Hippocampal formation (tissue), 2 donors: ENCODE data around the gene OSTM1.
A peak's percentile ranks its signal among the peaks of the same experiment; 100 is the strongest.
"Not testable (repeated sequence)": the region's sequence is repeated elsewhere in the genome, so short reads cannot be mapped to it uniquely, and the experiment has no call there.

ENCODE experiments used
- DNase-seq, 2 donors: peaks; one replicate each; lab custom pipeline; 2025; lab: John Stamatoyannopoulos, UW

OSTM1 gene

GRCh38 chr6:108020472-108021116 lies 53.9 kb downstream of the OSTM1 start:
- no peak for DNase-seq

DNA sequence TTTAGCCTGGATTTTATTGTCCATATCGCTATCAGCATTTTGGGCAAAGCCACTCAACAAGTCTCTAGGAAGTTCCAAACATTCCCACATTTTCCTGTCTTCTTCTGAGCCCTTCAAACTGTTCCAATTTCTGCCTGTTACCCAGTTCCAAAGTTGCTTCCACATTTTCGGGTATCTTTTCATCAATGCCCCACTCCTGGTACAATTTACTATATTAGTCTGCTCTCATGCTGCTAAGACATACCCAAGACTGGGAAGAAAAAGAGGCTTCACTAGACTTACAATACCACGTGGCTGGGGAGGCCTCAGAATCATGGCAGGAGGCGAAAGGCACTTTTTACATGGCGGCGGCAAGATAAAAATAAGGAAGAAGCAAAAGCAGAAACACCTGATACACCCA lies 58.3 kb downstream of the OSTM1 start:
- DNase-seq: not testable (repeated sequence)

GRCh38 chr6:108013787-108014439 lies 60.6 kb downstream of the OSTM1 start:
- DNase-seq: no peak

GRCh38 chr6:108009894-108010293 lies 64.6 kb downstream of the OSTM1 start:
- DNase-seq: no peak

DNA sequence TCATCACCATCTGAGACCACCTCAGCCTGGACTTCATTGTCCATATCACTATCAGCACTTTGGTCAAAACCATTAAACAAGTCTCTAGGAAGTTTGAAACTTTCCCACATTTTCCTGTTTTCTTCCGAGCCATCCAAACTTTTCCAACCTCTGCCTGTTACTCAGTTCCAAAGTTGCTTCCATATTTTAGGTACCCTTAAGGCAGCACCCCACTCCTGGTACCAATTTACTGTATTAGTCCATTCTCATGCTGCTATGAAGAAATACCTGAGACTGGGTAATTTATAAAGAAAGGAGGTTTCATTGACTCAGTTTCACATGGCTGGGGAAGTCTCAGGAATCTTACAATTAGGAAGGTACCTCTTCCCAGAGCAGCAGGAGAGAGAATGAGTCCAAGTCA lies 65.3 kb downstream of the OSTM1 start:
- not testable (repeated sequence) for DNase-seq

- no peak for DNase-seq
Measured at GRCh38 chr6:108008363-108008762, 66.2 kb downstream of the OSTM1 start.

GRCh38 chr6:108005961-108006360 lies 68.6 kb downstream of the OSTM1 start:
- no peak for DNase-seq

DNA sequence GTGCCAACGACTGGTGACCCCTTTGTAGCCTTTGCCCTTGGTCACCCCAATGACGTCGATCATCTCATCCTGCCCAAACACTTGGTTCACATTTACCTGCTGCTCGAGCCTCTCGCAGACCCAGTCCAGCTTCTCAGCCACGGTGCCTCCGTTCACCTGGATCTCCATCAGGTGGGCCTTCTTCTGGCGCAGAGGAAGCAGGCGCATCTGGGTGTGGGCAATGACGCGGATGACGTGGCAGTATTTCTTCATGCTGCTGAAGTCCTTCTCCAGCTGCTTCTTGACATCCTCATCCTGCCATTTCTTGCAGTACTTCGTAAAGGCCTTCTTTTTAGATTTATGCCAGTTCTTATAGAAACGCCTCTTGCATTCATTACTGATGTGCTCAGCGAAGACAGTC lies 69.7 kb downstream of the OSTM1 start:
- no peak for DNase-seq

DNA sequence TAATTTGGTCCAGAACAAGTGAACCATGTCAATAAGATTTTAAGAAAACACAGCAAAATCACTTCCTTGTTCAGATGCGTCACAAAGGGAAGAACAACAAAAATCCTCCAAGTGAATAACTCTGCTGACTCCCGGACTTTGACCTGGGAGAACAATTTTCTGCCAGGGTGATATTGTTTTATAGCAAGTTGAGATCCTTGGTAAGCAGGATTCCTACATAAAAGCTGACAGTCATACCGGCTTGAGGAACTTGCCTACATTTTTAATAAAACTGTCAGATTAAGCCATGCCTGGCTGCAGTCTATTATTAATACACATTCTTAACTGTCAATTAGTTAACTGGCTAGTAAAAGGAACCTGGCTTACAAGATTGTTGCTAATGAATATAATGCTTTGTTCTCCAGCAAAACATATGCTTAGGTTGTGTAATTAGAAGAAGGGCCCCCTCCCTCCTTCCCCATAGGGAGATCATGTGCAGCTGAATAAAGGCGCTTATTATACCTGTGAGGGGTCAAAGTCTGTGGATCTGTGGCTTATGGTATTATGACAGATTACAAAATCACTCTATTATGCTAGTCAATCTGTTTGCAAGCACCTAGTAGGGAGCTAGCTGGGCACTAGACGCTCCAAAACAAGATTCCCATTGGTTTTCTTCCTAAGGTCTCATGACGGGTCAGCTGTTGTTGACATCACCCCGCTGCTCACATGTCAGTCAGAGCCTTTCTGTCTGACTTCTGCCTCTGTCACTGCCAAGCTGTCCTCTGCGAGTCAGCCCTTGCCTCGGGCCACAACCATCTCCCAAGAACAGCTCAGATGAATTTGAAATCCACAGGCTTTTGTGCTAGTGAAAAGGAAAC lies 71.9 kb downstream of the OSTM1 start:
- DNase-seq: peak; percentile 75 to 92

DNA sequence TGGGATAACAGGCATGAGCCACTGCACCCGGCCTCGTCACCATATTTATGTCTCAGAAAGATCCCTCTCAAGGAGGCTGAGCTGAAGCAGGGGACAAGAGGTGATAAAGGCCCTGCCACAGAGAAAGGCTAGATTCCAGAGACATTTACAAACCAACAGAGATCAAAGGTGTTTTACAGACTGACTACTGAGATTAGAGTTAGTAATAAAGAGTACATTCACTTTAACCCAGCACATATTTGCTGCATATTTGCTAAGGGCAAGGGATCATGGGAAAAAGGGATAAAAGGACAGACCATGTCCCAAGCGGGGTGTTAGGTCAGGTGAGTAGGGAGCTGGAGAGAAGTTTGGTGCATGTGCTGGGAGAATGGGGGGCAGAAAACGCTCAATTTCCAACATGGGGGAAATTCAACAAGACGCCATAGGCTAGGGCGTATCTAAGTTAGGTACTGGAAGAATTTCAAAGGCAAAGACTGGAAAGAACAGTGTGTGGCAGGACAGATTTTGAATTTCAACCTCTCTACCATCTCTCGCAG lies 72.8 kb downstream of the OSTM1 start:
- DNase-seq: no peak

GRCh38 chr6:108000259-108000658 lies 74.3 kb downstream of the OSTM1 start:
- not testable (repeated sequence) for DNase-seq

GRCh38 chr6:107999341-107999740 lies 75.2 kb downstream of the OSTM1 start:
- DNase-seq: no peak

DNA sequence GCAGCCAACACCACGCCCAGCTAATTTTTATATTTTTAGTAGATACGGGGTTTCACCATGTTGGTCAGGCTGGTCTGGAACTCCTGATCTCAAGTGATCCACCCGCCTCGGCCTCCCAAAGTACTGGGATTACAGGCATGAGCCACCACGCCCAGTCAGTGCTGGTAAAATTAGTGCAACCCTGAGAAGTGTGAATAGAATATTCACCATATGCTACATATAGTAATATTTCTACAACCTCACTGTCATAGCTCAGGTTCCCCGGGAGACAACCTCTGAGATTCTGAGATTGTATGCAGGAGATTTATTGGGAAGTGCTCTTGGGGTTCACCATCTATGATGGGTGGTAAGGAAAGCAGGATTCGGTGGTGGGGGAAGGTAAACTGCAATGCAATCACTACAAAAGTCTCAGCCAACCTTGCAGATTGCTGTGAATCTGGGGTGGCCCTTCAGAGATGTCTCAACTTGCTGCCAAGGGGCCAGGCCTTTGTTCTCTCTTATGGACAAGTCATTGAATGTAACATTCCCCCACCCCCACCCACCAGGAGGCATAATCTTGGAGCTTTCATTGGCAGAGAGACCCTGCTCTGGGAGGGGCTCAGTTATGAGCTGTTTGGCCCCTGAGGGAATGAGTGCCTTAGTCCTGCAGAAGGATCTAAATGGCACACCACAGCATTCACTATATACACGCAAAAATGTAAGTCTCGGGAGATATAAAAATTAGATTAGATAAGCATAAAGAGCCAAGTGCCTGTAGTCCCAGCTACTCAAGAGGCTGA lies 82.6 kb downstream of the OSTM1 start:
- no peak for DNase-seq
